H1 (cell line): ENCODE measurements around the gene DAAM1. TPM values are rescaled to one million over a fixed set of nuclear protein-coding genes. Genes with fewer than 3 reads are reported as not detected.

Experiments
- CTCF ChIA-PET: fragments of 300-600 bp; sonication (Branson Sonifier 250); formaldehyde crosslinking; loops from one replicate; lab custom pipeline; 2021; ENCODE audit not compliant: partially characterized antibody; lab: Charles Lee
- POLR2A ChIA-PET: fragments of 300-600 bp; sonication (Branson Sonifier 250); formaldehyde crosslinking; loops from one replicate; lab custom pipeline; 2021; ENCODE audit warnings: inconsistent platforms; ENCODE audit not compliant: partially characterized antibody; lab: Charles Lee
- DNase-seq, 2 experiments: peaks; one replicate each; pipeline versions ENCODE4 v3.0.0 to v3.0.0-alpha.2; 2010 to 2022; ENCODE audit warnings: low spot score in 2 of 2, low read depth in 1 of 2, mixed read lengths in 1 of 2
- FAIRE-seq: peaks from 2 replicates; lab custom pipeline; 2011; peaks lifted over from hg19 to GRCh38; lab: Jason Lieb, UNC
- H2AFZ ChIP-seq: 2 replicates; pipeline ENCODE4 v1.8.1; 2012; ENCODE audit warnings: low read length, inconsistent platforms
- H2AK5ac ChIP-seq: 2 replicates; pipeline ENCODE4 v1.6.1; 2013; ENCODE audit warnings: low read depth, low read length
- H2BK120ac ChIP-seq: replicated peaks from 2 replicates; pipeline ENCODE3; 2013; ENCODE audit warnings: low read depth, low read length, inconsistent platforms
- H2BK12ac ChIP-seq: 2 replicates; pipeline ENCODE4 v1.6.1; 2013; ENCODE audit warnings: low read depth, low read length
- H2BK15ac ChIP-seq: 2 replicates; pipeline ENCODE4 v1.6.1; 2013; ENCODE audit warnings: low read length
- H2BK20ac ChIP-seq: 2 replicates; pipeline ENCODE4 v1.6.1; 2013; ENCODE audit warnings: low read length
- H2BK5ac ChIP-seq: 2 replicates; pipeline ENCODE4 v1.6.1; 2013; ENCODE audit warnings: low read depth, low read length
- H3K14ac ChIP-seq: 2 replicates; pipeline ENCODE4 v1.6.1; 2013; ENCODE audit warnings: inconsistent platforms; ENCODE audit not compliant: insufficient read length
- H3K18ac ChIP-seq: 2 replicates; pipeline ENCODE4 v1.6.1; 2013; ENCODE audit warnings: low read length; ENCODE audit errors: extremely low read depth
- H3K23ac ChIP-seq: 2 replicates; pipeline ENCODE4 v1.6.1; 2013; ENCODE audit warnings: inconsistent platforms; ENCODE audit not compliant: insufficient read length
- H3K23me2 ChIP-seq: 2 replicates; pipeline ENCODE4 v1.6.1; 2013; ENCODE audit warnings: low read depth, low read length
- H3K27ac ChIP-seq: 2 replicates; pipeline ENCODE4 v1.6.1; 2011; ENCODE audit warnings: low read depth, low read length, inconsistent platforms
- H3K27me3 ChIP-seq, 4 experiments: replicated peaks in 1 of 4; 1 replicate in 1 of 4; 2 replicates in 3 of 4; pipeline versions ENCODE4 v1.6.1 to v1.8.1; 2011 to 2013; ENCODE audit warnings: low read length in 3 of 4, mild to moderate bottlenecking in 3 of 4, inconsistent platforms in 2 of 4, mixed read lengths in 2 of 4, moderate library complexity in 1 of 4; ENCODE audit not compliant: control insufficient read depth in 3 of 4, insufficient read depth in 3 of 4; ENCODE audit errors: extremely low read depth in 1 of 4
- H3K36me3 ChIP-seq, 4 experiments: 2 replicates each; pipeline versions ENCODE4 v1.6.1 to v1.8.1; 2011 to 2013; ENCODE audit warnings: mild to moderate bottlenecking in 4 of 4, low read length in 3 of 4, moderate library complexity in 2 of 4, control low read depth in 1 of 4, inconsistent platforms in 1 of 4; ENCODE audit not compliant: insufficient read depth in 4 of 4, control insufficient read depth in 2 of 4
- H3K4ac ChIP-seq: replicated peaks from 2 replicates; pipeline ENCODE3; 2013; ENCODE audit warnings: low read length, low read depth, mixed read lengths, inconsistent platforms; ENCODE audit not compliant: insufficient read length
- H3K4me1 ChIP-seq, 4 experiments: replicated peaks in 1 of 4; 1 replicate in 1 of 4; 2 replicates in 3 of 4; pipeline versions ENCODE4 v1.6.1 to v1.8.1; 2011 to 2013; ENCODE audit warnings: low read length in 3 of 4, inconsistent platforms in 2 of 4, mixed read lengths in 1 of 4; ENCODE audit not compliant: insufficient read depth in 4 of 4, control insufficient read depth in 3 of 4
- H3K4me2 ChIP-seq, 2 experiments: 2 replicates each; pipeline versions ENCODE4 v1.6.1 to v1.8.1; 2011 to 2013; ENCODE audit warnings: low read depth in 2 of 2, low read length in 2 of 2, control low read depth in 1 of 2, inconsistent platforms in 1 of 2, mild to moderate bottlenecking in 1 of 2; ENCODE audit not compliant: insufficient read depth in 1 of 2
- H3K4me3 ChIP-seq, 4 experiments: fragments of 200-600, 300-600 bp in 1 of 4; sonication (generic), shearing (Covaris generic), sonication (Bioruptor Twin) in 1 of 4; 2 replicates each; pipeline versions ENCODE4 v1.5.1 to v1.8.1; 2011 to 2016; ENCODE audit warnings: low read length in 4 of 4, low read depth in 3 of 4, control low read depth in 2 of 4, inconsistent platforms in 2 of 4, mild to moderate bottlenecking in 2 of 4, mixed read lengths in 1 of 4, moderate library complexity in 1 of 4; ENCODE audit not compliant: insufficient read depth in 2 of 4; ENCODE audit errors: extremely low read depth in 1 of 4
- H3K56ac ChIP-seq: replicated peaks from 2 replicates; pipeline ENCODE3; 2013; ENCODE audit warnings: low read depth, mild to moderate bottlenecking, mixed read lengths, low read length, inconsistent platforms; ENCODE audit not compliant: insufficient read length
- H3K79me1 ChIP-seq: 2 replicates; pipeline ENCODE4 v1.6.1; 2013; ENCODE audit warnings: low read depth, low read length, control low read depth
- H3K79me2 ChIP-seq, 2 experiments: 2 replicates each; pipeline versions ENCODE4 v1.6.1 to v1.8.1; 2012 to 2013; ENCODE audit warnings: low read length in 2 of 2, mild to moderate bottlenecking in 2 of 2, inconsistent platforms in 1 of 2; ENCODE audit not compliant: insufficient read depth in 2 of 2, control insufficient read depth in 1 of 2
- H3K9ac ChIP-seq, 4 experiments: replicated peaks in 1 of 4; 1 replicate in 1 of 4; 2 replicates in 3 of 4; pipeline versions ENCODE4 v1.6.1 to v1.8.1; 2011 to 2013; ENCODE audit warnings: low read depth in 3 of 4, low read length in 3 of 4, control low read depth in 2 of 4, mild to moderate bottlenecking in 2 of 4, moderate library complexity in 2 of 4, inconsistent platforms in 1 of 4; ENCODE audit errors: extremely low read depth in 1 of 4
- H3K9me3 ChIP-seq, 2 experiments: 2 replicates each; pipeline versions ENCODE4 v1.6.1 to v1.8.1; 2012 to 2013; ENCODE audit warnings: mild to moderate bottlenecking in 2 of 2, moderate library complexity in 2 of 2, control low read depth in 1 of 2, inconsistent platforms in 1 of 2, low read depth in 1 of 2, low read length in 1 of 2, mixed read lengths in 1 of 2; ENCODE audit not compliant: insufficient read depth in 2 of 2
- H4K20me1 ChIP-seq, 2 experiments: replicated peaks in 1 of 2; 2 replicates each; pipeline versions ENCODE3 to v1.8.1; 2011 to 2013; ENCODE audit warnings: inconsistent platforms in 2 of 2, low read length in 2 of 2, mild to moderate bottlenecking in 1 of 2; ENCODE audit not compliant: insufficient read depth in 2 of 2, control insufficient read depth in 1 of 2
- H4K5ac ChIP-seq: 2 replicates; pipeline ENCODE4 v1.6.1; 2013; ENCODE audit warnings: low read length, low read depth, mixed read lengths, inconsistent platforms; ENCODE audit not compliant: insufficient read length
- H4K8ac ChIP-seq: 2 replicates; pipeline ENCODE4 v1.8.0; 2013; ENCODE audit warnings: mild to moderate bottlenecking, moderate library complexity, low read length, inconsistent platforms; ENCODE audit not compliant: insufficient read depth; ENCODE audit errors: extremely low read depth
- H4K91ac ChIP-seq: replicated peaks from 2 replicates; pipeline ENCODE3; 2013; ENCODE audit warnings: low read length, mixed read lengths, inconsistent platforms; ENCODE audit not compliant: insufficient read length
- SP4 ChIP-seq: IDR thresholded peaks from 2 replicates; pipeline ENCODE4 v1.6.1; 2012; ENCODE audit warnings: low read length, inconsistent platforms
- WGBS, 2 experiments: shearing (Covaris generic) in 1 of 2; methylation state at CpG; one replicate each; pipeline versions ENCODE4 v1.1.6 to v1.1.7; 2013 to 2015; ENCODE audit warnings: low lambda C conversion rate in 2 of 2, mixed read lengths in 2 of 2, inconsistent platforms in 1 of 2, low coverage in 1 of 2, missing lambda C conversion rate in 1 of 2; ENCODE audit not compliant: insufficient replicate concordance in 2 of 2, insufficient coverage in 1 of 2, insufficient read length in 1 of 2; ENCODE audit errors: extremely low coverage in 1 of 2, missing lambda C conversion rate in 1 of 2; 5-methylcytosine and 5-hydroxymethylcytosine counted together
- polyA plus RNA-seq, 7 experiments: library from polyadenylated mRNA; depleted of rRNA in 3 of 7; stranded (reverse) in 5 of 7; unstranded in 2 of 7; fragments of >200 nt in 5 of 7; fragments of 200-250 nt in 2 of 7; gene quantifications; 1 replicate in 5 of 7; 2 replicates in 1 of 7; 4 replicates in 1 of 7; pipeline versions ENCODE4 v1.2.1 to v1.2.3, GENCODE V29; 2011 to 2013; ENCODE audit warnings: missing spikeins in 2 of 7, mixed read lengths in 2 of 7
- total RNA-seq: library from RNA; stranded (reverse); fragmentation: NEBNext Ultra II Directional; extraction: Animal tissue kit (Norgen Biotek cat#: 25700); gene quantifications from 2 replicates; pipeline ENCODE4 v1.2.1, GENCODE V29; 2021

Gene DAAM1
- total and polyA plus RNA-seq, 2 of the 8 experiments (the other 6 are each of a cell fraction or from before 2014, with no cell fraction given): 5.0 to 44.9 TPM

DNA sequence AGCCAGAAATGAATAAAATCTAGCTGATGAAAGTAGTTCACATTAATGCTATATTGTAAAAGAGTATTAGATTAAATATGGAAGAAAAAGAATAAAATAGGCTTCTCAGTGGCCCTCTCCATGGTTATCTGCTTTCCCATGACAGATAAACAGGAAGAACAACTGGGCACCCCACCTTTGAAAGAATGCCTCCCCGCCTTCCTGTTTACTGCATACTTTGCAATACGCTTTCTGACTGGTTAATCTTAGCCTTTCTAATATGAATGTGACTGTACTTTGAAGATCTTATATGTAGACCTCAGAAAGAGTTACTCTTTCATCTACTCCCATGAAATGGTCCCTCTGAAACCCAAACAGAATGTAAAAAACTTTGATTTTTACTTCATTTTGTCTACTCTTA, 34.1 kb upstream of the DAAM1 start:
- no peak overlapping the region for H4K91ac ChIP-seq
- ChIA-PET POLR2A (no interaction called here), CTCF (no interaction called here)
- no peak overlapping the region for H4K5ac ChIP-seq
- no peaks in the 10 kb centered on the region for H3K23me2 ChIP-seq
- H3K79me2 ChIP-seq: no peaks in the 10 kb centered on the region
- H3K14ac ChIP-seq: no peak overlapping the region
- DNase-seq: no peak
- no peak overlapping the region for H2BK20ac ChIP-seq
- H2BK15ac ChIP-seq: no peak overlapping the region
- no peak overlapping the region for H2AFZ ChIP-seq
- peaks cover 0 to 3% (median 0%) of the 10 kb centered on the region in 4 experiments; a peak in 1 of 7 replicates for H3K4me1 ChIP-seq
- no peaks in the 10 kb centered on the region for H3K27me3 ChIP-seq
- no peak overlapping the region for H3K23ac ChIP-seq
- H4K8ac ChIP-seq: no peak overlapping the region
- no peak overlapping the region for H2AK5ac ChIP-seq
- H3K27ac ChIP-seq: no peak overlapping the region
- H3K56ac ChIP-seq: no peak overlapping the region
- no peak for FAIRE-seq
- WGBS, 2 experiments: 91% methylated on average over 2 of the region's 2 CpGs; no CpG with 5 or more reads in 1 of the 2 experiments
- no peak overlapping the region for H3K4ac ChIP-seq
- H2BK120ac ChIP-seq: no peak overlapping the region
- no peak overlapping the region for H3K4me2 ChIP-seq
- H3K4me3 ChIP-seq: no peak overlapping the region
- no peak overlapping the region for H2BK12ac ChIP-seq
- H3K9me3 ChIP-seq: no peaks in the 10 kb centered on the region
- H3K79me1 ChIP-seq: no peaks in the 10 kb centered on the region
- H2BK5ac ChIP-seq: no peak overlapping the region
- no peak overlapping the region for H3K9ac ChIP-seq
- H4K20me1 ChIP-seq: no peaks in the 10 kb centered on the region
- H3K36me3 ChIP-seq: no peaks in the 10 kb centered on the region
- no peak overlapping the region for H3K18ac ChIP-seq
- no peak for TF ChIP-seq SP4
